Skin epidermis (tissue), 12 donors: Measurements from ENCODE around the gene SLC34A3.
A peak's percentile ranks its signal among the peaks of the same experiment; 100 is the strongest.

Experiments used
- H3K27ac ChIP-seq, 21 experiments: fragments of 200-600 bp; sonication (generic) in 11 of 21; one replicate each; pipeline ENCODE4 v1.5.0; 2020; ENCODE audit warnings: mild to moderate bottlenecking in 3 of 21, inconsistent platforms in 2 of 21, moderate library complexity in 2 of 21
- H3K4me3 ChIP-seq, 7 experiments: fragments of 200-600 bp; sonication (generic) in 2 of 7; one replicate each; pipeline ENCODE4 v1.5.0; 2020; ENCODE audit warnings: inconsistent platforms in 2 of 7, mild to moderate bottlenecking in 2 of 7, moderate library complexity in 1 of 7

The SLC34A3 gene

DNA sequence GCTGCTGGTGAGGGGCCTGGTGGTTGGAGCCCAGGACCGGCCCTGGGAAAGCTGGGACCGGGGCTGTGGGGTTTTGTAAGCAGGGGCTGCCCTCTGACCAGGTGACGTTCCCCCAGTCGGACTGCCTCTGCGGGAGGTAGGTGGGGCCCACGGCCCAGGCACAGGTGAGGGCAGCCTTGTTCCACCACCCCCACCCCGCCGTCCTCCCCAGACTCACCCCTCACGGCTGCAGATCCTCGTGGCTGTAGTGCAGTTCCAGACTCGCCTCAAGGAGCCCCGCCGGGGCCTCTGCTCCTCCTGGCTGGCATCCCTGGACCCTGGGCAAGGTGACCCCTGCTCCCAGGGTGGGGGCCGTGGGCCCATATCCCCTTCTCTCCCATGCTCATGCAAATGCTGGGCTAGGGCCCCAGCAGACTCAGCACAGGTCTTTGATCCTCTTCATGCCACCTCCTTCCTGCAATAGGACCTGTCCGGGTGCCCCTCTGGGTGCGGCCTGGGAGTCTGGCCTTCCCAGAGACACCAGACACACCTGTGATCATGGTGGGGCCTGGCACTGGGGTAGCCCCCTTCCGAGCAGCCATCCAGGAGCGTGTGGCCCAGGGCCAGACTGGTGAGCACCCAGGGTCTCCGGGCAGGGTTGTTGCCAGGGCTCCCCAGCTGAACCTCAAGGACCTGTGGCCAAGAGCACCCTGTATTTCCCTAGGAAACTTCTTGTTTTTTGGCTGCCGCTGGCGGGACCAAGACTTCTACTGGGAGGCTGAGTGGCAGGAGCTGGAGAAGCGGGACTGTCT is 15.3 kb upstream of the SLC34A3 start:
- peak overlapping the region in 1 of 21 experiments; percentile 10 for H3K27ac ChIP-seq
- no peak overlapping the region for H3K4me3 ChIP-seq

DNA sequence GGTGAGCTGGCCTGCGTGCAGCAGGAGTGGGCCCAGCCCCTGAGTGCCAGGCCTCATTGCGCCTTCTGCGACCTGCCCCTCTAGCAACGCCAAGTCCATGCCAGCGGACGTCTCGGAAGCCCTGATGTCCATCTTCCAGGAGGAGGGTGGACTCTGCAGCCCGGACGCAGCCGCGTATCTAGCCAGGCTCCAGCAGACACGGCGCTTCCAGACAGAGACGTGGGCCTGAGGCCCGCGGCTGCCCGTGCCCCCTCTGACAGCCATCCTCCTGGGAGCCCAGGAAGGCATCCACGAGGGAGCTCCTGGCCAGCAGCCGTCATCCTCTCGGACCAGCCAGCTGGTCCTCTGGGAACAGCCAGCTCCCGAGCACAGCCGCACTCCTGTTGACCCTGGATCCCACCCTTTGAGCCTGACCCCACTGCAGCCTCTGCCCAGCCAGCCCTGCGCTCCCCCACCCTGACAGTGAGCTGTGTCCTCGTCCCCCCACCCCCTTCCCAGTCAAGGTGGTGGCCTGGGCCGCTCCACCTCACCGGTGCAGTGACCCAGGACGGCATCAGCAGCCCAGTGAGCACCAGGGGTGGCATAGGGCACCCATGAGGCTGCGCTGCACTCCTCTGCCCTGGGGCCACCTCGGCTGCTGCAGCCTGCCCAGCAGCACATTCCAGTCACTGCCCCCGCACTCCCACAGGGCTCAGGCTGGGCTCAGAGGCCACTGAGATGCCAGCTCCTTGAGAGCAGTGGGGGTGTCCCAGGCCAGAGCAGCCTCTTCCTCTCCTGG is 14.3 kb upstream of the SLC34A3 start:
- peak overlapping the region in 11 of 21 experiments; percentile 23 to 92 (median 83) for H3K27ac ChIP-seq
- H3K4me3 ChIP-seq = peak overlapping the region in 1 of 7 experiments; percentile 39

DNA sequence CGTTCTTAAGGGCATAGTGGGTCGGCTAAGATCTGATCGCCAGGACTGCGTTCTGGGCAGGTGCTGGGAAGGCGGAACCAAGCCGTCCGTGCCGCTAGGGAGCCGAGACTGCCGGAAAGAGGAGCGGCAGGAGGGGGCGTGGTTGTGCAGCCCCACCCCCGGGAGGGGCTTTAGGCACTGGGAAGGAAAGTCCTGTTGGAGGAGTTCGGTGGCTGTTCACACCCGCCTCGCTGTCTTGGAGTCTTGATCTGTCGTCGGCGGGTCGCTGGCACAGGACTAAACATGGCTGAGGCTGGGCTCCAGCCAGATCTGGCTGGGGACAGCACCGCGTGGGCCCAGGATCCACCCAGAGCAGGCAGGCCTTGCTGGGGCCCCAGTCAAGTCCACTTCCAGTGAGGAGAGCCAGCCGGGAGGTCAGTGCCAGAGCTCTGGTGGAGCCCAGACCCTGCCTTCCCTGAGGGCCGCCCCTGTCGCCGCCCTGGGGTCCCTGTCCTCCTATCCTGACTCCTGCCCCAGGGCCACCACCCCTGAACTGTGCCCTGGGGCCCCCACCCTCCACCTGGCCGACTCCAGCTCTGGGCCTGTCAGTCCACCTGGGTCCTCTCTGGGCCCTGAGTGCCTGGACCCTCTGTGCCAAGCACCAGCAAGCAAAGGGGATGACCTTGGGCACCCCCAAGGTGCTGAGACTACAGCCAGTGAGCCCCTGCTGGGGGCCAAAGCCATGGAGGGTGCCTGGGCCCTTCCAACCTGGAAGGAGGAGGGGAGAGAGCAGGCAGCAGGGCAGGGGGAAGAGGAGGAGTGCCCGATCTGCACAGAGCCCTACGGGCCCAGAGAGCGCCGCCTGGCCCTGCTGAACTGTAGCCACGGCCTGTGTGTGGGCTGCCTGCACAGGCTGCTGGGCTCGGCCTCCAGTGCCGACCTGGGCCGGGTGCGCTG is 13.2 kb upstream of the SLC34A3 start:
- peak overlapping the region; percentile 6 to 39 (median 26) for H3K4me3 ChIP-seq
- peak overlapping the region in 20 of 21 experiments; percentile 30 to 92 (median 82) for H3K27ac ChIP-seq

DNA sequence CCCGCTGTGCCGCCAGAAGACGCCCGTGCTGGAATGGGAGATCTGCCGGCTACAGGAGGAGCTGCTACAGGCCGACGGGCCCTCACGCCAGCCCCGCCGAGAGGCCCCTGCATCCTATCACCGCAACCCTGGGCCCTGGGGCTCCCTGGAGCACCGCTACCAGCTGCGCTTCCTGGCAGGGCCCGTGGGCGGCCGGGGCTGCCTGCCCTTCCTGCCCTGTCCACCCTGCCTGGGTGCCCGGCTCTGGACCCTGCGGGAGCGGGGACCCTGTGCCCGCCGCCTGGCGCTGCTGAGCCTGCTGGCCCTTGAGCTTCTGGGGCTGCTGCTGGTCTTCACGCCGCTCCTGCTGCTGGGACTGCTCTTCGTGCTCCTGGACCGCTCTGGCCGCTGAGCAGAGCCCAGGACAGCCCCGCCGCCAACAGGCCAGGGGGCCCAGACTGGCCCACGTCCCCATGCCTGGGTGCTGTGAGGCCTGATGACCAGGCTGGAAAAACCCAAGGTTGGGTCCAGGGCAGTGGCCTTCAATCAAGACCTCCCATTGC is 12.4 kb upstream of the SLC34A3 start:
- peak overlapping the region in 17 of 21 experiments; percentile 49 to 92 (median 83) for H3K27ac ChIP-seq
- peak overlapping the region in 6 of 7 experiments; percentile 16 to 39 (median 26) for H3K4me3 ChIP-seq

DNA sequence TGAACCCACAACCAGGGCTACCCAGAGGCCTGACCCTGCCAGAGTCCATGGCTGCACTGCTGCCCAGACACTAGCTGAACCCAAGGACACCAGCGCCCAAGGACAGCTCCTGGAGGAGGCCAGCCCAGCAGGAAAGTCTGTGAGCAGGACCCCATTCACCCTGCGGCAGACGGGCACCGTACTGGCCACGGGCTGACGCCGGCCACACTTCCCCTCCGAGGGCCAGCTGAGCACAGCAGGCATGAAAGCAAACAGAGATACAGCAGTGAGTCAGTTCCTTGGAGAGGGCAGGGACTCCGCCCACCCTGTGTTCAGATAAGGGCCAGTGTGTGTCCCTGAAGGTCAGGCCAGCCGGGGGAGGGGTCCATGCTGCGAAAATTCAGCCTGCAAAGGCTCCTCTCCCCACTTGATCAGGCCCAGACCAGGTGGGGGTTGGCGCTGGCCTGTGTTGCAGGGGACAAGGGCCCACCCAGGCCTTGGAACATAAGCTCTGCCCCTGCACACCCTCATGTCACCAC is 11.9 kb upstream of the SLC34A3 start:
- Histone ChIP-seq H3K27ac (peak overlapping the region in 13 of 21 experiments; percentile 62 to 92 (median 83)), H3K4me3 (peak overlapping the region in 1 of 7 experiments; percentile 39)

DNA sequence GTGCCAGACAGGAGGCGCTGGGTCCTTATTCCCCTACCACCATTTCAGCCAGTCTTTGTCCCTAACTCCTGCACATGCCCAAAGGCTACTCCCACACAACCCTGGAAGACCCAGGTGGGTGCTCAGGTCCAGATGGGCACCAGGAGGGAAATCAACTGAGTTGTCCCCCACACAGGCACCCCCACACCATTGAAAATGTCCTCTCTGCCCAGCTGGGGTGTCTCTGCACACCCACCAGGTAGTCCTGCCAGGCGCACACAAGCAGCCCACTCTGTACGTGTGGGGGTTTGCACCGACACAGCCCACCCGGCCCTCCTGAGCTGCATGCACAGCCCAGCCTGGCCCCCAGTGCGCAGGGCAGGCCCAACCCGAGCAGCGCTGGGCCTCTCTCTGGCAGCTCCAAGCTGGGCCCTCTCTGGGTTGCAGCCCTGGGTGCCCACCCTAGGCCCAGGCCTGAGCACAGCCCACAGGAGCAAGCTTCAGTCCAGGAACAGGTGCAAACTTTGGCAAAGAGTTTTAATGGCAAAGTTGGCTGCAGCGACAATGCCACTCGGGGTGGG is 10.9 kb upstream of the SLC34A3 start:
- Histone ChIP-seq H3K4me3 (no peak overlapping the region), H3K27ac (no peak overlapping the region)

DNA sequence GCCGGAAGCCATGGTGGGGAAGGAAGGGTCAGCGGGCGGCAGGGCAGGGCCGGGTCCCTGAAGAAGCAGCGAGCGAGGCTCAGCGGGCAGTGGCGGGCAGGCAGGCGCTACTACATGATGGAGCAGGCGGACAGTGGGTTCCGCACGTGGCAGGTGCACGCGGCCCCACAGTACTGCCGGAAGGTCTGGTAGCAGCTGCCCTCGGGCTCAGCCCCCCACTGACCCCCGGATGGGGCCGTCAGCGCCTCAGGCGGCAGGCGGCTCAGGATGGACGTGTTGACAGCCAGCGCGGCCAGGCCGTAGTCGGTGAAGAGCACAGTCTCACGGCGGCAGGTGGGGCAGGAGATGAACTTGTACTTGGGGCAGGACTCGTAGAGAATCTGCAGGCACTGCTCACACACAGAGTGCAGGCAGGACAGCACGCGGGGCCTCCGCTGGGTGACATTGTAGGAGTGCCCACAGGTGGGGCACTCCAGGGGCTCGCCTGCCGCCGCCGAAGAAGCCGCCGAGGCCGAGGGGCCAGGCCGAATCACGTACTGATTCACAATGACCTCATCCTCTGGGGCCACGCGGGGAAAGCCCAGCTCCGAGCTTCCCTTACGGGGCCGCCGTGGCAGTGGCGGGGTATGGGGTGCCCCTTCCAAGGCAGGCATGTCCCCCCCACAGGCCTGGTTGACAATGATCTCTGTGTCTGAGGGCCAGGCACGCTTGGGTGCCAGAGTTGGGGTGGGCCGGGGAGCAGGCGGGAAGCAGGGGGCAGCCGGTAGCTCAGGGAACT is 10.2 kb upstream of the SLC34A3 start:
- Histone ChIP-seq H3K4me3 (no peak overlapping the region), H3K27ac (no peak overlapping the region)

DNA sequence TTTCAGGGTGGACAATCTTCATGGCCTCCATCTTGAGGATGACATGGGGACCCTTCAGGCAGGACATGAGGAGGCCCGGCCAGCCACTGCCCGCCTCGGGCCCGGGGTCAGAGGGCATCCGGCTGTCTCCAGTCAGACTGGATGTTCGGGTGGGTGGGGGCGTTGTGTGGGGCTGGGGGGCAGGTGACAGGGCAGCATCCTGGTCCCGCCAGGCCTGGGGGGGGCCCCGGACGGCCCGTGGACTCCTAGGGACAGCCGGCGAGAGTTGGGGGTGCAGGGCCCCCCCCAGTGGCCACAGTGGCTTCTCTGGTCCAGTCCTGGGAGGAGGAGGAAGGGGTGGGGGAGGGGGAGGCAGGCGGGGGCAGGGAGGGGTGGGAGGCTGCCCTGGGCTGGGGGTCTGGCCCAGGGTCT is 9.6 kb upstream of the SLC34A3 start:
- H3K27ac ChIP-seq = peak overlapping the region in 5 of 21 experiments; percentile 25 to 62 (median 41)
- H3K4me3 ChIP-seq = peak overlapping the region in 3 of 7 experiments; percentile 13 to 68 (median 29)

DNA sequence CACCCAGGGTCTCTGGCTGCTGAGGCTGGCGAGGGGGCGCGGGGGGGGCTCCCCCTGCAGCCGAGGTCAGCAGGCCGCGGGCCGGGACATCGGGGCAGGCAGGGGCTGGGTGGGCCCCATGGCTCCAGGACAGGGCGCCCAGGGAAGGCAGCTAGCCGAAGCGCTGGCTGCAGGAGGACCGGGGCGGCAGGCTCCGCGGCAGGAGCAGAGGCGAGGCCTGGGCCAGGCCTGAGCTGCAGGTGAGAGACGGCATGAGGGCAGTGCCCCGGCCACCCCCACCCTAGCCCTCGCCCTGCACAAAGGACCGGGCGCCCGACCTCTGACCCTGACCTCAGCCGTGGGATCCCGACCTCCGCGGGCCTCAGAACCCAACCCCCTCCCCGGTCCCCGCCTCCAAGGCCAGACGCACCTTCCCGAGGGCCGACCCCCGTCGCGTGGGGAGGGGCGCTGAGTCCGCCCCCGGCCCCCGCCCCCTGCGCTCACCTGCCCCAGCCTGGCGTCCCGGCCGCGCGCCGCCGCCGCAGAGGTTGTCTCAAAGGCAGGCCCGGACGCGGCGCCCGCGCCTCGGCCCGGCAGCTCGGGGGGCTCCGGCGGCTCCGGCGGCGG is 9.1 kb upstream of the SLC34A3 start:
- peak overlapping the region in 8 of 21 experiments; percentile 5 to 62 (median 46) for H3K27ac ChIP-seq
- peak overlapping the region; percentile 8 to 68 (median 17) for H3K4me3 ChIP-seq

DNA sequence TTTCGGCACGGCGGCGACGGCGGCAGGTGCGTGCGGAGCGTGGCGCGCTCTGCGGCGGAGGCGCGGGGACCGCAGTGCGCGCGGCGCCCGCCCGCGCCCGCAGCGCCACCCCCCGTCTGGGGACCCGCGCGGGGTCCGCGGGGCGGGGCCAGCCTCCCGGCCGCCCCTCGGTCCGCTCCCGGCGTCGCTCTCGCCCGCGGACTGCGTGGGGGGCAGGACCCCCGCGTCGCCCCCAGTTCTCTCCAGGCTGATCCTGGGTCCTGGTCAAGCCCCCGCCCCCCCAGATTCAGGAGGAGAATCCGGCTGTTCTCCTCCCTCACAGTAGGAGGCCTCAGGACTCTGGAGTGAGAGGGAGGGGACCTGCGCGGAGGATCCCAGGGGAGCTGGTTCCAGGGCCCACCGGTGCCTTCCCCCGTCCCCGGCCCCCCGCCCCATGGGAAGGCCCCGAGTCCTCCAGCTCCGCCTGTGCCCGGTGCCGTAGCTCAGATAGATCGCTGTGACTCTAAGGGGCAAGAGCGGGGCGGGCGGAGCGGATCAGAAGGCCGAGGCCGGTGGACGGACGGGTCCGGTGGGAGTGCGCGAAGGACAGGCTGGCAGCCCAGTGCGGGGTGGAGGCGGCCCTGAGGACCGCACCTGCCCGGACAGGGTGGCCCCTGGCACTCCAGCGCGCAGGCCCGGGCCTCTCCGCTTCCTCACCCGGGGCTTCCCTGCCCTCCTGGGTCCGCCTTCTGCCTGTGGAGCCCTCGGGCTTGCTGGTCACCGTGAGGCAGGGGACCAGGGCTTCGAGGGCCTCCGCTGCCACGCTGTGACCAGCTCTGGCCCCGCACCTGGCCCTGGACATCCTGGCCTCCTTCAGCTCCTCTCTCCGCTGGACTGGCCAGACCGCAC is 8.3 kb upstream of the SLC34A3 start, which contains the start of gene RNF208:
Gene RNF208, minus strand, starts transcription at position 51 of the 888 bp plus-strand sequence. CDS start 1,028 bp downstream, outside the sequence.
- Histone ChIP-seq H3K27ac (peak within 1 kb of the TSS; percentile 19 to 97 (median 92)), H3K4me3 (peak within 1 kb of the TSS; percentile 51 to 69 (median 60))

DNA sequence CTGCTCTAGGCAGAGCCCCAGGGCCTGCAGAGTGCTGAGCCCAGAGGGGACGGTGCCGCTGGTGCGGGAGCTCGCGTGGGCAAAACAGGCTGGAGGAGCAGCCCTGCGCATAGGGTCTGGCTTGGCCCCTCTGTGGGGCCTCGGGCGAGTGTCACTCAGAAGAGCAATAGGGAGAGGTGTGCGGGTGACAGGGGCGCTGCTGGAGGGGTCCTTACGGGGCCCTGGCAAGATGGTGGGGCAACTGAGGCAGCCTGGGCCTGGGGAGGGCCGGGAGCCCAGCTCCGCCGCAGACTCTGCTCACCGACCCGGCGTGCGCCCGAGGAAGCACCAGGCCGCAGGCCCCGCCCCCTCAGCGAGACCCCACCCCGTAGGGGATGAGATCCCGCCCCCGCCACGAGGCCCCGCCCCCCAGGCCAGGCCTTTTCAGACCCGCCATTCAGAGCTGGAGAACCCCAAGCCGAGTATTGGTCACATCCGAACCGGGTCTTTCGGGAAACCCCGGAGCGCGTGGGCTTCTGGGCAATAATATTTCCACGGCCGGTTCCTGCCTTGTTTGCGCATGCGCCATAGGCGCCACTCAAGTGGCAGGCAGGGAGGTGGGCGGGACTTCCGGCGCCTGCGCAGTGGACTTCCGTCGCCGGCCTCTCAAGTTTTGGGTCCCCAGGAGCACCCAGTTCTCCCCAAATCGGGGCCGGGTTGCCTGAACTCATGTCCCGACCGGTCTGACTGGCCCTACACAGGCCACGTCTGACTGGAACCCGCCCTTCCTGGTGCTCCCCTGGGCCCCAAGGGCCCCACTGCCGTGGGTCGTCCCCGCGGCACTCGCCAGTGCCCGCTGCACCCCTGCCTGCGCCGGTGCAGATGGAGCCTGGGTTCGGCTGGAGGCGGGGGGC is 7.4 kb upstream of the SLC34A3 start:
- Histone ChIP-seq H3K4me3 (peak overlapping the region; percentile 51 to 69 (median 60)), H3K27ac (peak overlapping the region; percentile 56 to 97 (median 92))

DNA sequence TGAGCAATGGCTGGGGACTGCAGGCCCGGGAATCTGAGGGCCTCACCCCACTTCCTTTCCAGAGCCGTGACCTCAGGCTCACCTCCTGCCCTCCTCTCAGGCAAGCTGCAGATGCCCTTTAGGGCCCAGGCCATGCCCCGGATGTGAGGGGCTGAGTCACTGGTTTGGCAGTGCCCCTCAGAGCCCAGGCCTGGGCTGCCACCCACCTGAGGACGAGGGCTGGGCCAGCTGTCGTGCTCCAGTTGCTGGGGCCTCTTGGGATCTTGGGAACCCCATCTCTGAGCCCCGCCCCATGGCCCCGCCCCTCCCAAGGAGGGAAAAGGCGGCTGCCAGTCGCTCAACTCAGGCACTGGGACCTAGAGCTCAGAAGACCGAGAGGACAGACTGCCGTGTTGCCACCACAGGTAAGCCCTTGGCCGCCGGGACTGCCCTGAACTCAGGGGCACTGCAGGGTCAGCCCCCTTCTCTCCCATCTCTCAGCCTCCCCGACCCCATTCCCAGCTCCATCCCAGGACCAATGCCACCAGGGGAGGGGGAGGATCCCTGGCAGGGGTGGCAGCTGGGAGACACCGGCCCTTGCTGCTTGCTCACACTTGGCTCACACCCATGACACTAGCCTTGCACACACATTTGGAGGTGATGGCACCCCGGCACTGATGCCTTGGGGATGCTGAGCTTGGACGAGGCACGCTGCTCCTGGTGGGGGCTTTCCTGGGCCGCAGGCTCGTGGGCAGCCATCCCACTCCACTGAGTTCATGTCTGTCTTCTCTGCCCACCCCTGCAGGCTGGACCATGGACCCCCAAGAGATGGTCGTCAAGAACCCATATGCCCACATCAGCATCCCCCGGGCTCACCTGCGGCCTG is 5.6 kb upstream of the SLC34A3 start, which contains the start of gene CYSRT1:
Gene CYSRT1, plus strand, starts transcription at position 345 of the 865 bp plus-strand sequence. Its CDS starts 448 bp downstream, at position 793.
- Histone ChIP-seq H3K27ac (peak within 1 kb of the TSS in 20 of 21 experiments; percentile 77 to 97 (median 92)), H3K4me3 (peak within 1 kb of the TSS; percentile 51 to 69 (median 60))

DNA sequence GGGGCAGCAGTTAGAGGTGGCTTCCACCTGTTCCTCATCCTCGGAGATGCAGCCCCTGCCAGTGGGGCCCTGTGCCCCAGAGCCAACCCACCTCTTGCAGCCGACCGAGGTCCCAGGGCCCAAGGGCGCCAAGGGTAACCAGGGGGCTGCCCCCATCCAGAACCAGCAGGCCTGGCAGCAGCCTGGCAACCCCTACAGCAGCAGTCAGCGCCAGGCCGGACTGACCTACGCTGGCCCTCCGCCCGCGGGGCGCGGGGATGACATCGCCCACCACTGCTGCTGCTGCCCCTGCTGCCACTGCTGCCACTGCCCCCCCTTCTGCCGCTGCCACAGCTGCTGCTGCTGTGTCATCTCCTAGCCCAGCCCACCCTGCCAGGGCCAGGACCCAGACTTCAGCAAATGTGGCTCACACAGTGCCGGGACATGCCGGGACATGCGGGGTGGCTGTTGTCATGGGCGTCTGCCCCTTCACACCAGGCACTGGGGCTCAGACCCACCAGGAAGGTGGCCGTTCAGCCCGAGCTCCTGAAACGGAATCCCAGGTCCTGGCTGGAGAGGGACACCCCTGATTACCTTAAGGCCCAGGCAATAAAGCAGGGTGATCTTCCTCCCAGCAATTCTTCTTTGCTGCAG is 4.9 kb upstream of the SLC34A3 start:
- peak overlapping the region in 4 of 7 experiments; percentile 11 to 22 (median 11) for H3K4me3 ChIP-seq
- peak overlapping the region in 18 of 21 experiments; percentile 4 to 95 (median 56) for H3K27ac ChIP-seq
